HepG2 (cell line): ENCODE results near the gene CCDC91.
"Not testable (repeated sequence)": the region's sequence is repeated elsewhere in the genome, so short reads cannot be mapped to it uniquely, and the experiment has no call there.

Source experiments
- CREB1 ChIP-seq, 2 experiments: fragments of 450-650 bp in 1 of 2; IDR thresholded peaks; 2 replicates each; pipeline ENCODE4 v1.6.1; 2016 to 2017; ENCODE audit warnings: control low read depth in 1 of 2, mild to moderate bottlenecking in 1 of 2, missing compliant biosample characterization in 1 of 2, missing genetic modification characterization in 1 of 2
- JUNB ChIP-seq: sonication (generic); formaldehyde crosslinking; IDR thresholded peaks from 2 replicates; pipeline ENCODE4 v1.8.0; 2022; ENCODE audit warnings: missing genetic modification reagents, mild to moderate bottlenecking, borderline replicate concordance
- KMT2B ChIP-seq: IDR thresholded peaks from 2 replicates; pipeline ENCODE4 v1.6.1; 2016; ENCODE audit warnings: missing genetic modification reagents, missing compliant biosample characterization
- MAX ChIP-seq: IDR thresholded peaks from 2 replicates; pipeline ENCODE4 v1.6.1; 2012; ENCODE audit warnings: inconsistent platforms
- MIER3 ChIP-seq: IDR thresholded peaks from 2 replicates; pipeline ENCODE4 v1.6.1; 2016; ENCODE audit warnings: missing compliant biosample characterization, borderline replicate concordance
- MYNN ChIP-seq: sonication (generic); formaldehyde crosslinking; IDR thresholded peaks from 2 replicates; pipeline ENCODE4 v1.4.0; 2020; ENCODE audit warnings: mild to moderate bottlenecking, low read depth, missing genetic modification reagents
- NCOA1 ChIP-seq: sonication (generic); formaldehyde crosslinking; IDR thresholded peaks from 2 replicates; pipeline ENCODE4 v1.9.0; 2021; ENCODE audit warnings: missing genetic modification reagents
- TGIF2 ChIP-seq: IDR thresholded peaks from 2 replicates; pipeline ENCODE4 v1.6.1; 2016; ENCODE audit warnings: control low read depth, missing compliant biosample characterization
- YY1 ChIP-seq: IDR thresholded peaks from 2 replicates; pipeline ENCODE4 v1.6.1; 2011; ENCODE audit warnings: low read length, low read depth, moderate library complexity, mild to moderate bottlenecking; ENCODE audit not compliant: insufficient read depth, insufficient replicate concordance
- TF ChIP-seq, protein P1 (sequence below): sonication (generic); formaldehyde crosslinking; IDR thresholded peaks from 2 replicates; pipeline ENCODE4 v1.4.0; 2020; ENCODE audit warnings: missing genetic modification reagents

DNA sequence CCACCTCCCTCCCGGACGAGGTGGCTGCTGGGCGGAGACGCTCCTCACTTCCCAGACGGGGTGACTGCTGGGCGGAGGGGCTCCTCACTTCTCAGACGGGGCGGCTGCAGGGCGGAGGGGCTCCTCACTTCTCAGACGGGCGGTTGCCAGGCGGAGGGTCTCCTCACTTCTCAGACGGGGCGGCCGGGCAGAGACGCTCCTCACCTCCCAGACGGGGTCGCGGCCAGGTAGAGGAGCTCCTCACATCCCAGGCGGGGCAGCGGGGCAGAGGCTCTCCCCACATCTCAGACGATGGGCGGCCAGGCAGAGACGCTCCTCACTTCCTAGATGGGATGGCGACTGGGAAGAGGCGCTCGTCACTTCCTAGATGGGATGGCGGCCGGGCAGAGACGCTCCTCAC, 10.9 kb downstream of the CCDC91 start:
- not testable (repeated sequence) for TF ChIP-seq TGIF2 (CRISPR knock-in tag); JUNB (CRISPR knock-in tag); MYNN; KMT2B (CRISPR knock-in tag); NCOA1 (CRISPR knock-in tag); MIER3 (CRISPR knock-in tag); MAX; YY1; CREB1 (IDR thresholded peaks at IDR 0.05); CREB1 (CRISPR knock-in tag; IDR thresholded peaks at IDR 0.05)
- TF ChIP-seq, protein P1, sequence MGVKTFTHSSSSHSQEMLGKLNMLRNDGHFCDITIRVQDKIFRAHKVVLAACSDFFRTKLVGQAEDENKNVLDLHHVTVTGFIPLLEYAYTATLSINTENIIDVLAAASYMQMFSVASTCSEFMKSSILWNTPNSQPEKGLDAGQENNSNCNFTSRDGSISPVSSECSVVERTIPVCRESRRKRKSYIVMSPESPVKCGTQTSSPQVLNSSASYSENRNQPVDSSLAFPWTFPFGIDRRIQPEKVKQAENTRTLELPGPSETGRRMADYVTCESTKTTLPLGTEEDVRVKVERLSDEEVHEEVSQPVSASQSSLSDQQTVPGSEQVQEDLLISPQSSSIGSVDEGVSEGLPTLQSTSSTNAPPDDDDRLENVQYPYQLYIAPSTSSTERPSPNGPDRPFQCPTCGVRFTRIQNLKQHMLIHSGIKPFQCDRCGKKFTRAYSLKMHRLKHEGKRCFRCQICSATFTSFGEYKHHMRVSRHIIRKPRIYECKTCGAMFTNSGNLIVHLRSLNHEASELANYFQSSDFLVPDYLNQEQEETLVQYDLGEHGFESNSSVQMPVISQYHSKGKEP = not testable (repeated sequence)
